HFFc6 (cell line): ENCODE results near the gene HHAT. TPM values are rescaled to one million over a fixed set of nuclear protein-coding genes. Genes with fewer than 3 reads are reported as not detected.
A peak's percentile ranks its signal among the peaks of the same experiment; 100 is the strongest.

Experiments
- DNase-seq: peaks from one replicate; pipeline ENCODE4 v3.0.0-alpha.2; 2018
- H3K27ac Mint-ChIP-seq: 2 replicates; pipeline ENCODE4 v1.8.0; 2020; ENCODE audit warnings: mild to moderate bottlenecking, mixed read lengths
- H3K27me3 Mint-ChIP-seq: 2 replicates; pipeline ENCODE4 v1.8.0; 2021; ENCODE audit warnings: mild to moderate bottlenecking, moderate library complexity, mixed read lengths; ENCODE audit not compliant: insufficient read depth
- H3K36me3 Mint-ChIP-seq: 2 replicates; pipeline ENCODE4 v1.8.0; 2021; ENCODE audit warnings: low read depth, mixed read lengths
- H3K4me1 Mint-ChIP-seq: 2 replicates; pipeline ENCODE4 v1.8.0; 2020; ENCODE audit warnings: low read depth, mixed read lengths
- H3K4me3 Mint-ChIP-seq: 2 replicates; pipeline ENCODE4 v1.8.0; 2020; ENCODE audit warnings: mild to moderate bottlenecking, moderate library complexity, mixed read lengths
- H3K9me3 Mint-ChIP-seq: 2 replicates; pipeline ENCODE4 v1.8.0; 2020; ENCODE audit warnings: mild to moderate bottlenecking, mixed read lengths
- CTCF ChIP-seq: fragments of 200-600 bp; sonication (generic); IDR thresholded peaks from 2 replicates; pipeline ENCODE4 v1.5.0; 2021; ENCODE audit warnings: antibody characterized with exemption, mild to moderate bottlenecking
- total RNA-seq, 6 experiments: library from RNA; stranded (reverse); fragmentation: NEBNext Ultra II Directional; extraction: Animal tissue kit (Norgen Biotek cat#: 25700); gene quantifications; 2 replicates in 1 of 6; 3 replicates in 5 of 6; pipeline ENCODE4 v1.2.3, GENCODE V29; 2021

The HHAT gene
- total RNA-seq, 6 experiments from 2014 or later: 2.8 to 3.9 (median 3.2) TPM

GRCh38 chr1:210690236-210690635, 361.5 kb downstream of the HHAT start:
- DNase-seq: no peak
- Mint-ChIP-seq H3K27me3 (no peaks in the 10 kb centered on the region), H3K4me3 (no peak overlapping the region), H3K9me3 (no peaks in the 10 kb centered on the region), H3K4me1 (peaks cover 41% of the 10 kb centered on the region), H3K27ac (no peak overlapping the region), H3K36me3 (no peaks in the 10 kb centered on the region)
- no peak for TF ChIP-seq CTCF

GRCh38 chr1:210691039-210691610, 362.4 kb downstream of the HHAT start:
- H3K27me3 Mint-ChIP-seq: no peaks in the 10 kb centered on the region; the same call in 1 of the 2 replicates
- H3K4me1 Mint-ChIP-seq: peaks cover 42% of the 10 kb centered on the region
- DNase-seq: no peak
- H3K36me3 Mint-ChIP-seq: no peaks in the 10 kb centered on the region
- no peak for TF ChIP-seq CTCF
- H3K27ac Mint-ChIP-seq: no peak overlapping the region
- no peak overlapping the region for H3K4me3 Mint-ChIP-seq
- no peaks in the 10 kb centered on the region for H3K9me3 Mint-ChIP-seq

- Mint-ChIP-seq H3K36me3 (no peaks in the 10 kb centered on the region), H3K9me3 (no peaks in the 10 kb centered on the region), H3K4me3 (no peak overlapping the region), H3K4me1 (peaks cover 34% of the 10 kb centered on the region), H3K27me3 (no peaks in the 10 kb centered on the region; the same call in 1 of the 2 replicates), H3K27ac (no peak overlapping the region)
- TF ChIP-seq CTCF: no peak
- DNase-seq: no peak
Measured at GRCh38 chr1:210692796-210693195, 364.1 kb downstream of the HHAT start.

GRCh38 chr1:210695026-210695425, 366.3 kb downstream of the HHAT start:
- Mint-ChIP-seq H3K36me3 (no peaks in the 10 kb centered on the region), H3K27me3 (no peaks in the 10 kb centered on the region; the same call in 1 of the 2 replicates), H3K9me3 (no peaks in the 10 kb centered on the region), H3K4me3 (no peak overlapping the region), H3K27ac (no peak overlapping the region), H3K4me1 (peaks cover 14% of the 10 kb centered on the region; the same call in 1 of the 2 replicates)
- DNase-seq: no peak
- no peak for TF ChIP-seq CTCF

GRCh38 chr1:210696709-210697108, 368.0 kb downstream of the HHAT start:
- no peak overlapping the region for H3K4me3 Mint-ChIP-seq
- H3K4me1 Mint-ChIP-seq: peaks cover 14% of the 10 kb centered on the region
- H3K36me3 Mint-ChIP-seq: no peaks in the 10 kb centered on the region
- no peak overlapping the region for H3K27ac Mint-ChIP-seq
- no peaks in the 10 kb centered on the region; the same call in 1 of the 2 replicates for H3K27me3 Mint-ChIP-seq
- peak; percentile 11 for DNase-seq
- H3K9me3 Mint-ChIP-seq: no peaks in the 10 kb centered on the region
- no peak for TF ChIP-seq CTCF
